H9 (cell line): ENCODE results near the gene GALNT13. TPM values are rescaled to one million over a fixed set of nuclear protein-coding genes. Genes with fewer than 3 reads are reported as not detected.

Experiments
- DNase-seq: peaks from one replicate; pipeline ENCODE4 v3.0.0-alpha.2; 2017
- H2AFZ ChIP-seq: one replicate; pipeline ENCODE4 v1.6.1; 2013; ENCODE audit warnings: mild to moderate bottlenecking, low read length, control low read depth, moderate library complexity
- H2AK5ac ChIP-seq: 2 replicates; pipeline ENCODE4 v1.6.1; 2013; ENCODE audit warnings: low read length, control low read depth, mixed read lengths; ENCODE audit not compliant: insufficient read length
- H2BK120ac ChIP-seq: one replicate; pipeline ENCODE4 v1.6.1; 2013; ENCODE audit warnings: low read depth, mild to moderate bottlenecking, low read length, control low read depth, inconsistent platforms; ENCODE audit not compliant: poor library complexity, severe bottlenecking
- H2BK12ac ChIP-seq: 2 replicates; pipeline ENCODE4 v1.6.1; 2013; ENCODE audit warnings: low read length, control low read depth, mixed read lengths, low read depth; ENCODE audit not compliant: insufficient read length
- H2BK15ac ChIP-seq: 2 replicates; pipeline ENCODE4 v1.6.1; 2013; ENCODE audit warnings: low read depth, low read length, control low read depth
- H2BK20ac ChIP-seq: one replicate; pipeline ENCODE4 v1.6.1; 2013; ENCODE audit warnings: low read depth, mild to moderate bottlenecking, low read length, control low read depth, inconsistent platforms; ENCODE audit not compliant: poor library complexity, severe bottlenecking
- H2BK5ac ChIP-seq: 2 replicates; pipeline ENCODE4 v1.6.1; 2013; ENCODE audit warnings: low read length, control low read depth, mixed read lengths; ENCODE audit not compliant: insufficient read length
- H3K14ac ChIP-seq: 2 replicates; pipeline ENCODE4 v1.6.1; 2013; ENCODE audit warnings: low read length, control low read depth; ENCODE audit not compliant: insufficient read depth
- H3K18ac ChIP-seq: 2 replicates; pipeline ENCODE4 v1.6.1; 2013; ENCODE audit warnings: low read depth, mild to moderate bottlenecking, mixed read lengths, low read length, control low read depth; ENCODE audit not compliant: insufficient read length
- H3K23ac ChIP-seq: 2 replicates; pipeline ENCODE4 v1.6.1; 2013; ENCODE audit warnings: low read length, control low read depth, mixed read lengths, low read depth; ENCODE audit not compliant: insufficient read length
- H3K23me2 ChIP-seq: 2 replicates; pipeline ENCODE4 v1.6.1; 2013; ENCODE audit warnings: low read depth, mild to moderate bottlenecking, mixed read lengths, low read length, control low read depth; ENCODE audit not compliant: insufficient read length, poor library complexity, severe bottlenecking
- H3K27ac ChIP-seq: 2 replicates; pipeline ENCODE4 v1.5.1; 2013; ENCODE audit warnings: low read length, control low read depth, mixed read lengths, low read depth; ENCODE audit not compliant: insufficient read length
- H3K27me3 ChIP-seq: 2 replicates; pipeline ENCODE4 v1.6.1; 2013; ENCODE audit warnings: low read length, control low read depth, inconsistent platforms; ENCODE audit not compliant: insufficient read depth
- H3K4ac ChIP-seq: 2 replicates; pipeline ENCODE4 v1.6.1; 2013; ENCODE audit warnings: low read depth, mild to moderate bottlenecking, control low read depth, inconsistent platforms, low read length, moderate library complexity
- H3K4me1 ChIP-seq: 2 replicates; pipeline ENCODE4 v1.6.1; 2013; ENCODE audit warnings: low read length, control low read depth, inconsistent platforms; ENCODE audit not compliant: insufficient read depth
- H3K4me2 ChIP-seq: 2 replicates; pipeline ENCODE4 v1.6.1; 2013; ENCODE audit warnings: low read length, control low read depth, mixed read lengths; ENCODE audit not compliant: insufficient read length, insufficient read depth
- H3K56ac ChIP-seq: 2 replicates; pipeline ENCODE4 v1.6.1; 2013; ENCODE audit warnings: low read depth, mild to moderate bottlenecking, mixed read lengths, low read length, control low read depth; ENCODE audit not compliant: insufficient read length
- H3K79me1 ChIP-seq: 2 replicates; pipeline ENCODE4 v1.6.1; 2013; ENCODE audit warnings: low read depth, mild to moderate bottlenecking, moderate library complexity, low read length, control low read depth, inconsistent platforms; ENCODE audit not compliant: insufficient read depth, poor library complexity, severe bottlenecking
- H3K79me2 ChIP-seq: 2 replicates; pipeline ENCODE4 v1.6.1; 2013; ENCODE audit warnings: low read length, control low read depth, inconsistent platforms; ENCODE audit not compliant: insufficient read depth
- H3K9ac ChIP-seq: 2 replicates; pipeline ENCODE4 v1.6.1; 2013; ENCODE audit warnings: low read length, control low read depth, mixed read lengths; ENCODE audit not compliant: insufficient read length; ENCODE audit errors: extremely low read depth
- H3K9me3 ChIP-seq: one replicate; pipeline ENCODE4 v1.6.1; 2013; ENCODE audit warnings: low read depth, low read length, inconsistent platforms; ENCODE audit not compliant: control insufficient read depth
- H3T11ph ChIP-seq: one replicate; pipeline ENCODE4 v1.6.1; 2013; ENCODE audit warnings: mild to moderate bottlenecking, low read length, control low read depth, inconsistent platforms
- H4K20me1 ChIP-seq: one replicate; pipeline ENCODE4 v1.6.1; 2013; ENCODE audit not compliant: control insufficient read depth, insufficient read length, insufficient read depth
- H4K5ac ChIP-seq: 2 replicates; pipeline ENCODE4 v1.6.1; 2013; ENCODE audit warnings: low read depth, mild to moderate bottlenecking, mixed read lengths, low read length, control low read depth; ENCODE audit not compliant: insufficient read length
- H4K8ac ChIP-seq: replicated peaks from 2 replicates; pipeline ENCODE4 v1.6.1; 2013; ENCODE audit warnings: low read length, control low read depth, mixed read lengths, low read depth; ENCODE audit not compliant: insufficient read length
- H4K91ac ChIP-seq: 2 replicates; pipeline ENCODE4 v1.6.1; 2013; ENCODE audit warnings: low read depth, mild to moderate bottlenecking, moderate library complexity, mixed read lengths, low read length, control low read depth; ENCODE audit not compliant: insufficient read length
- H3K27ac Mint-ChIP-seq, 3 experiments: 2 replicates in 2 of 3; 3 replicates in 1 of 3; pipeline ENCODE4 v1.8.0; 2020 to 2021; ENCODE audit warnings: mixed read lengths in 3 of 3, mild to moderate bottlenecking in 1 of 3, moderate library complexity in 1 of 3
- H3K27me3 Mint-ChIP-seq: 2 replicates; pipeline ENCODE4 v1.8.0; 2021; ENCODE audit warnings: low read depth, mild to moderate bottlenecking, moderate library complexity, mixed read lengths
- H3K36me3 Mint-ChIP-seq, 3 experiments: 2 replicates in 2 of 3; 3 replicates in 1 of 3; pipeline ENCODE4 v1.8.0; 2020 to 2021; ENCODE audit warnings: low read depth in 3 of 3, mixed read lengths in 3 of 3; ENCODE audit not compliant: insufficient read depth in 1 of 3
- H3K4me1 Mint-ChIP-seq, 2 experiments: 2 replicates each; pipeline ENCODE4 v1.8.0; 2020; ENCODE audit warnings: mixed read lengths in 2 of 2
- H3K4me3 Mint-ChIP-seq, 2 experiments: 2 replicates in 1 of 2; 3 replicates in 1 of 2; pipeline ENCODE4 v1.8.0; 2020 to 2021; ENCODE audit warnings: mild to moderate bottlenecking in 2 of 2, mixed read lengths in 2 of 2, moderate library complexity in 1 of 2
- H3K9me3 Mint-ChIP-seq, 2 experiments: 2 replicates in 1 of 2; 3 replicates in 1 of 2; pipeline ENCODE4 v1.8.0; 2020; ENCODE audit warnings: mild to moderate bottlenecking in 2 of 2, mixed read lengths in 2 of 2, moderate library complexity in 1 of 2
- WGBS: extraction: QIAGEN DNeasy Blood & Tissue Kit; methylation state at CpG from one replicate; pipeline ENCODE4 v1.1.7; 2013; ENCODE audit warnings: missing lambda C conversion rate, low lambda C conversion rate, mixed read lengths; ENCODE audit not compliant: insufficient read length; ENCODE audit errors: extremely low coverage; 5-methylcytosine and 5-hydroxymethylcytosine counted together
- total RNA-seq: library from RNA; stranded (reverse); gene quantifications from 2 replicates; pipeline ENCODE4 v1.2.1, GENCODE V29; 2021
- TF ChIP-seq, protein P1 (sequence below): fragments of 200-600 bp; sonication (generic); conservative IDR thresholded peaks from 3 replicates; pipeline ENCODE4 v1.8.0; 2021; ENCODE audit warnings: antibody characterized with exemption, mild to moderate bottlenecking

The GALNT13 gene
- total RNA-seq, 1 experiment from 2014 or later = 6.6 TPM

DNA sequence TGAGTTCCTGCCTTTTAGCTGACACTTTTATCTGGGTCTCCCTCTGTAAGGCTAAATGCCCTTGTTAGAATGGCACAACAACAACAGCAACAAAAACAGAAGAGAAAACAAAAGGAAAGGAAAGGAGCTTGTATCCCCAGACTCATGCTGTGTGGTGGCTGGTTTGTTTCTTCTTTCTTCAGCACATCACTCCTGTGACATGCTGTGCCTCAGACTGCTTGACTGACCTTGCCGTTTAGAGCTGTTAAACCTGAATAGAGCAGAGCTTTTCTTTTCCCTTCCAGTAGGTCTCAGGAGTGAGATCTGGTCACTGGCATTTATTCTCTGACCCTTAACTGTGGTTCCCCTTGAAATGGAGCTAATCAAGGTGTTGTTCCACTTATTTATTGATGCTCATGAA lies 18.9 kb downstream of the GALNT13 start:
- Histone ChIP-seq H2AFZ (no peak overlapping the region), H3K23ac (no peak overlapping the region), H2BK15ac (no peak overlapping the region), H2BK12ac (no peak overlapping the region), H3K9me3 (no peaks in the 10 kb centered on the region), H2BK5ac (no peak overlapping the region), H3K79me2 (no peaks in the 10 kb centered on the region), H3K9ac (no peak overlapping the region), H3K14ac (no peak overlapping the region), H3K4ac (no peak overlapping the region), H4K91ac (no peak overlapping the region), H2BK20ac (no peak overlapping the region), H2BK120ac (no peak overlapping the region), H4K20me1 (no peaks in the 10 kb centered on the region), H3K79me1 (peaks cover 4% of the 10 kb centered on the region), H4K8ac (no peak overlapping the region), H3K23me2 (no peaks in the 10 kb centered on the region), H3K27ac (no peak overlapping the region), H3K56ac (no peak overlapping the region), H3K4me2 (no peak overlapping the region), H3K18ac (no peak overlapping the region), H3K4me1 (no peaks in the 10 kb centered on the region), H2AK5ac (no peak overlapping the region), H4K5ac (no peak overlapping the region), H3T11ph (no peak overlapping the region), H3K27me3 (no peaks in the 10 kb centered on the region)
- no CpG with 5 or more reads among the region's 1 CpG for WGBS
- peak; percentile 56 for DNase-seq
- Mint-ChIP-seq H3K9me3 (no peaks in the 10 kb centered on the region), H3K27ac (peak overlapping the region in 2 of 3 experiments; percentile 42 to 77; a peak in 3 of 7 replicates), H3K36me3 (no peaks in the 10 kb centered on the region), H3K4me3 (0 out of 5 replicates have a peak overlapping the region, but pooled peaks of 1 of the 2 experiments have one; percentile 31), H3K4me1 (peaks cover 20 to 21% of the 10 kb centered on the region in 2 experiments), H3K27me3 (no peaks in the 10 kb centered on the region)
- TF ChIP-seq, protein P1, sequence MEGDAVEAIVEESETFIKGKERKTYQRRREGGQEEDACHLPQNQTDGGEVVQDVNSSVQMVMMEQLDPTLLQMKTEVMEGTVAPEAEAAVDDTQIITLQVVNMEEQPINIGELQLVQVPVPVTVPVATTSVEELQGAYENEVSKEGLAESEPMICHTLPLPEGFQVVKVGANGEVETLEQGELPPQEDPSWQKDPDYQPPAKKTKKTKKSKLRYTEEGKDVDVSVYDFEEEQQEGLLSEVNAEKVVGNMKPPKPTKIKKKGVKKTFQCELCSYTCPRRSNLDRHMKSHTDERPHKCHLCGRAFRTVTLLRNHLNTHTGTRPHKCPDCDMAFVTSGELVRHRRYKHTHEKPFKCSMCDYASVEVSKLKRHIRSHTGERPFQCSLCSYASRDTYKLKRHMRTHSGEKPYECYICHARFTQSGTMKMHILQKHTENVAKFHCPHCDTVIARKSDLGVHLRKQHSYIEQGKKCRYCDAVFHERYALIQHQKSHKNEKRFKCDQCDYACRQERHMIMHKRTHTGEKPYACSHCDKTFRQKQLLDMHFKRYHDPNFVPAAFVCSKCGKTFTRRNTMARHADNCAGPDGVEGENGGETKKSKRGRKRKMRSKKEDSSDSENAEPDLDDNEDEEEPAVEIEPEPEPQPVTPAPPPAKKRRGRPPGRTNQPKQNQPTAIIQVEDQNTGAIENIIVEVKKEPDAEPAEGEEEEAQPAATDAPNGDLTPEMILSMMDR = no peak
